Myometrial cell (primary cell): ENCODE data around the gene TMEM30A. TPM values are rescaled to one million over a fixed set of nuclear protein-coding genes. Genes with fewer than 3 reads are reported as not detected.

Experiments used
- total RNA-seq: library from RNA; depleted of rRNA; stranded (reverse); fragments of >200 nt; gene quantifications from 2 replicates; pipeline ENCODE4 v1.2.3, GENCODE V29; 2015

The TMEM30A gene
- 98.0 and 119 TPM in 2 replicates for total RNA-seq

DNA sequence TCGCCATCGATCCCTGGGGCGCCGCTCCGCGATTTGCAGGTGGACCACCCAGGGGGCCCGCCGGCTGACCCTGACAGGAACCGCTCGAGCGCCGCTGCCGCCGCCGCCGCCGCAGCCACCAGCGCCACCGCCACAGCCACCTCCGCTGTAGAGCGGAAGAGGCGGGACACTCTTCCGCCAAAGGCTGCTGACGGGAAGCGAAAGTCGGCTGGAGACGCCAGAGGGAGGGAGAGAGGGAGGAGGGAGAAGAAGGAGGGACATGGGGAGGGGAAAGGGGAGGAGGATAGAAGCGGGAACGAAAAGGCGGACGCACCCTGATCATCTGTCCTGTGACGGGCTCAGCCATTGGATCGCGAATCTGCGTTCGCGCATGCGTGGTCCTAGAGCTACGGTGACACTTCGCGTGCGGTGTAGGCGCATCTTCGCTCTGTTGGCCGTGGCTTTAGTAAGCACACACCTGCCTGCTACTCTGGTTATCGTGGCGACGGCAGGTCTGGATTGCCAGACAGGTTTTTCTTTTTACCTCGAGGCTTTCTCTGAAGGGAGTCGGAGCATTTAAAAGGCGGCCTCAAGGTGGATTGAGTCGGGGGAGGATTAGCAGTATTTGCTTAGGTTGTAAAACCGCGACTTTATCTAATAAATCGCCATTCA, at the start of gene TMEM30A:
Gene TMEM30A (minus strand): TSS at position 161 of the 651 bp plus-strand sequence. CDS start 154 bp downstream, at position 7.

DNA sequence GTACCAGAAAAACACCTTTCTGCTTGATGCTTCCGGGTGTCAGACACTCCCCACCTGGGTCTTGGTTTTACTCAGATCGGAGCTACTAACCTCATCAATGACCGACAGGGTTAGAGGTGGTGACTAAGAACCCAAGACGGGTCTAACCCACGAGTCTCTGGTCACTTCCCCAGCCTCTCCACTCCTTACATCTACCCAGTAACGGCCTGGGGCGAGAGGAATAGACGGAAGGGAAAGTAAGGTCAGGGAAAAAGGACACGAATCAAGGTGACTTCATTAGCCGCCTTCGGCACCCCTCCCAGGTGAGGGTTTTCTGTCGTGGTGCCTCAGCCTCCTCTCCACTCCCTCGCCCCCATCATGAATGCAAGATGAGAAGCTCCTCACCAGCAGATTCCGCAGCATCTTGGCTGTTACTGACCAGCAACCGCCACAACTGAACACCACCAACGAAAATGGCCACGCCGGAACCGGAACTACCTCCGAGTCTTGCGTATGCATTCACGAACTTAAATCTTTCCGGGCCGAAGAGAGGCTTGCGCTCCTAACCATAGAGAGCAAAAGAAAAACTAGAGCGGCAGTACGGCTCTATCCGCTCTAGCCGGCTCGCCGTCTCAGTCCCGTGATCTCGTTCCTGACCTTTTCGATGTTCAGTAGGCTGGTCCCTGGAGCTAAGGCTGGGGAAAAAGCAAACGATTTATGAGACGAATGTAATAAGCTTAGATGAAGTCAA, 41.1 kb downstream of the TMEM30A start, which contains the start of gene COX7A2:
Gene COX7A2 (minus strand): TSS at position 469 of the 730 bp plus-strand sequence. CDS start 67 bp downstream, at position 402.

DNA sequence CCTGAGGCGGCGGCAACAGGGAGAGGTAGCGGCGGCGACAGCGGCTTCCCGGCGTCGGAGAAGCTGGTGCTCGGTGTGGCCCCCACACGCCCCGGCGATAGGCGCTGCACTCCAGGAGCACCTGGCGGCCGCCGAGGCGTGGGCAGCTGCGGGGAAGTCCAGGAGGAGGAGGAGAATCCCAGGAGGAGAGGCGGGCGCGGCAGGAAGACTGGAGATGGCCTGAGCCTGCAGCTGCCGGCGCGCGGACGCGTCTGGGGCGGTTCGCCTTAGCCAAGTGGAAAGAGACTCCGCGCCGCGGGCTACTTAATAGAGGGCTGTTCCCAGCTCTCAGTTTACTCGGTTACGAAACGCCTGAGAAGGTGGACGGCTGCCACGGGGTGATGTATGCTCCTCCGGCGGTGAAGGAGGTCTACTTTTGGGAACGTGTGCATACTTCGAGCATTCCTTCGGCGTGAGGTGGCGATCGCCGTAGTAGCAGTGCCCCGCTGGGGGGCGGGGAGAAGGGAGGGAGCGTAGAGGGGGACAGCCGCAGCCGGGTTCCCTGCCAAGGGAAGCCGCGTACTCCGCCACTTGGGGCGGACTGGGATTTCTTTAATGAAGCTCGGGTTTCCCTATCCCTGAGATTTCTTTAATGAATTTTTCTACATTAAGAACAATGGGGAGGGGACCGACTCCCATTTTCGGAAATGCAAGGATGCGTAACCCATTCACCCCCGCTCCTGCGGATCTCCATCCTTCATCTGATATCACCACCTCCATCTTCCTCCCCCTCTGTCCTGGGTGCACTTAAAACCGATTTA, 78.6 kb downstream of the TMEM30A start, which contains the start of gene COL12A1:
Gene COL12A1 (minus strand): TSS at position 278 of the 800 bp plus-strand sequence. CDS start 3,261 bp downstream, outside the sequence.

Other genes with a start within 250 kb of the TMEM30A start
- gene COL12A1, start 78.7 kb downstream of the TMEM30A start, total RNA-seq = 247 and 311 TPM in 2 replicates
- 285 and 852 TPM in 2 replicates for gene COX7A2, start 41.0 kb downstream of the TMEM30A start, total RNA-seq
- not detected in 2 replicates for gene FILIP1, start 209.0 kb upstream of the TMEM30A start, total RNA-seq